ENCODE data around the gene PCNT. TPM values are rescaled to one million over a fixed set of nuclear protein-coding genes. Genes with fewer than 3 reads are reported as not detected.

PCNT gene
- total RNA-seq, 1 donor from 2014 or later, result 71.3 TPM

DNA sequence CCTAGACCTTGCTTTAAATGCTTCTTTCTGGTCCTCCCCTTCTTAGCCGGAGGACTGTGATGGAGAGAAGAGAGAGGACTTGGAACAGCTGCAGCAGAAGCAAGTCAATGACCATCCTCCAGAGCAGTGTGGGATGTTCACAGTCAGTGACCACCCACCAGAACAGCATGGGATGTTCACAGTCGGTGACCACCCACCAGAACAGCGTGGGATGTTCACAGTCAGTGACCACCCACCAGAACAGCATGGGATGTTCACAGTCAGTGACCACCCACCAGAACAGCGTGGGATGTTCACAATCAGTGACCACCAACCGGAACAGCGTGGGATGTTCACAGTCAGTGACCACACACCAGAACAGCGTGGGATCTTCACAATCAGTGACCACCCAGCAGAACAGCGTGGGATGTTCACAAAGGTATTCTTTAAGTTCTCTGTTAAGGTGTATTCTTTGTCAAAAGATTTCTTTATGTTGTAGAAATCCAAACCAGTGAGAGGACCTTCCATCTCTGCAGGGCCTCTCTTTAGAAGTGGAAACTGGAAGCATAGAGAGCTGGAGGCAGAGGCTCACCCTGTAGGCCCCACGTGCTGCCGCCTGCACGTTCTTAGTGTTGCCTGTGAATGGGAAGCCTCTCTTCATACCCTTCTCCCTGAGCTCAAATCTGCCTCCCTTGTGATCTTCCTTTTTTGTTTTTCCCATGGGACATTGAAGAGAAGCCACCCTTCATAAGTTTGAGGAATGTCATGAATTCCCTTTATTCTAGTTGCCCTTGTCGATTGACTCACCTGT, 10.6 kb downstream of the PCNT start:
- intact Hi-C loops (cut with micrococcal nuclease), result no loop called here

DNA sequence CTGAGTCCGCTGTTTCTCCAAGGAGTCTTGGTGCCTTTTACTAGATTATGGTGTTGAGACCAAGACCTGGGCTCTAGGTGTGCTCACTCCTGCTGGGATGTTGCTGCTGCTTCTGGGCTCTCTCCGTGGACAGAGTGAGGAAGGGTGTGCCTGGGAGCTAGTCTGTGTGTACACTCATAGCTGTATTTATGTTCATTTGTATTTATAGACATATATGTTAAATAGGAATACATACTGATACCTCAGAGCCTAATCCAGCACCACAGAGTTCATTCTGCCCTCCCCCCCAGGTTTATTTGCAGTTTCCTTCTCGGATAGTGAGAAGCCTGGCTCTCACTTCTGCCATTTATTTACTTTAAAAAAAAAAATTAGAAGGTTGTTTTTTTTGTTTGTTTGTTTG, 12.6 kb downstream of the PCNT start:
- intact Hi-C loops (cut with micrococcal nuclease), result no loop called here

DNA sequence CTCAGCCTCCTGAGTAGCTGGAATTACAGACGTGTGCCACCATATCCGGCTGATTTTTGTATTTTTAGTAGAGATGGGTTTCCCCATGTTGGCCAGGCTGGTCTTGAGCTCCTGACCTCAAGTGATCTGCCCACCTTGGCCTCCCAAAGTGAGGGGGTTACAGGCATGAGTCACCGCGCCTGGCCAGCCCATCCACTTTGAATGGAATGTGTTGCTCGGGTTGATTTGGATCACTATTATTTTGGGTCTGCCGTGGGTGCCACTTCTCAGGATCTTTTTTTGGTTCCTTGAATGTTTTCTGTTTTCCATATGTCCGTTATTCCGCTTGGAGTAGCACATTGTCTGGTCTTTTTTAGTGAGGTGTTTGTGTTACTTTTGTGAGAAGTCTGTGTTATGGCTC, 17.0 kb downstream of the PCNT start:
- intact Hi-C loops (cut with micrococcal nuclease), result no loop called here

DNA sequence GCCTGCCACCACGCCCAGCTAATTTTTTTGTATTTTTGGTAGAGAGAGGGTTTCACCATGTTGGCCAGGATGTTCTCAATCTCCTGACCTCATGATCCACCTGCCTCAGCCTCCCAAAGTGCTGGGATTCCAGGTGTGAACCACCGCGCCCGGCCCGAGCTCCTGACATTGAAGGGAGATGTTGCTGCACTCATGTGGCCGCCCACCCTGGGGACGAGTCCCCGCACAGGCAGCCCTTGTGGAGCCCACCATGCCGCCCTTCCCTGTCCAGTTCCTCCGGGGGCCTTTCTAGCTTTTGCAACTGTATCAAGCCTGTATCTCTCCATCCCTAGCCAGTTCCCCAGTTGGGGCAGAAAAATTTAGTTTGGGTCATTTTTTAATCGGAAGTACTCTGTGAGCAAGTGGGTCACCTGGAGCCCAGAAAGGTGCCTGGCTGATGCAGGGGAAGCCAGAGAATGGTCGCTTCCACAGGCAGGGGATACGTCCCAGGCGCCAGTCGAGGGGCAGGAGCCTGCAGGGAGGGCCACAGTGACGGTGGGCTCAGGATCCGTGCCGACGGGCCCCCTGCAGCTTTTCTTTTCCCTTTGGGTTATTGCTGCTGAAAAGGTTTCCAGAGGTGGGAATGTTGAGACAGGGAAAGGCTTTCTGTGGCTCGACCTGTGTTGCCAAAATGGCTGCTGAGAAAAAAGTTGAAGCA, 20.4 kb downstream of the PCNT start:
- intact Hi-C loops (cut with micrococcal nuclease), result no loop called here

DNA sequence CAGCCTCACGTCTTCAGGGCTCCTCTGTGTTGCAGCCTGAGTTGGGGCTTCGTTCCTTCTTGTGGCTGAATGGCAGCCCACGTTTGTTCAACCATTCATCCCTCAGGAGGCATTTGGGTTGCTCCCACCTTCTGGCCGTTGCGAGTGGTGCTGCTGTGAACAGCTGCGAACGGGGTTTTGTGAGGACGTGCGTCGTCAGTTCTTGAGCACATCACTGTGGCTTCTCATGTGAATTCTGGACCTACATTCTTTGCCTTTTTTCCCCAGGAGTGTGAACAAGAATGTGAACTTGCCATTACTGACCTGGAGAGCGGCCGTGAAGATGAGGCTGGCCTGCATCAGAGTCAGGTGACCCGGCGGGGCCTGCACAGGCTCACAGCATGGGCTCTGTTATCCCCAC, 21.9 kb downstream of the PCNT start:
- intact Hi-C loops (cut with micrococcal nuclease), result no loop called here

DNA sequence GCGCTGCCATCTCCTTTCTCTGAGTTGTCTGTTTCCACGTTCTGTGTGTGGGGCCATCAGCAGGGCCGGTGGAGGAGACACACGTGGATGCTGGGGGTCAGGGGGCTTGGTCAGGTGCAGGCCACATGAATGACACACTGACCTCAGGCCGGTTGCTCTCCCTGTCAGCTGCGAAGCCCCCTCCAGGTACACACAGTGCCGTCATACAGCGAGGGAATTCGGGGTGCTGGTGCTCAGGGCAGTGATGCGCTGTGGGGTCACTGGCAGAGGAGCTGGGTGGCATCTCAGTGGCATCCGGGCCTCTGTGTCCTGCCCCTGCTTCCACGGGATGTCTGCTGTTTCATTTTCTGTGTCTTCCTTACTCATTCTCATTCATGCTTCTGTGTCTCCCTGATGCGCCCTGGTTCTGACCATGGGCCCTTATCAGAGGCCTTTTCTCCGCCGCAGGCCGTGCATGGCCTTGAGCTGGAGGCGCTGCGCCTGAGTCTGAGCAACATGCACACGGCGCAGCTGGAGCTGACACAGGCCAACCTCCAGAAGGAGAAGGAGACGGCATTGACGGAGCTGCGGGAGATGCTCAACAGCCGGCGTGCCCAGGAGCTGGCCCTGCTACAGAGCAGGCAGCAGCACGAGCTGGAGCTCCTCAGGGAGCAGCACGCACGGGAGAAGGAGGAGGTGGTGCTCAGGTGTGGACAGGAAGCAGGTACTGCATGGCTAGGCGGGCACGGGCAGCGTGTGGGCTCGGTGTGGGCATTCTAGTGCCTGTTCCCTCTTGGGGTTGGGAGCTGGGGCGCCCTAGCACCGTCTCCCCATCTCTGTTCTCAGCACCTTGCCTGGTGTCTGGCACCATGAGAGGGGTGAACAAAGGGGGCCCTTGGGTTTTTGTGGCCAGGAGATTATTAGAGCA, 22.6 kb downstream of the PCNT start:
- intact Hi-C loops (cut with micrococcal nuclease), result no loop called here

DNA sequence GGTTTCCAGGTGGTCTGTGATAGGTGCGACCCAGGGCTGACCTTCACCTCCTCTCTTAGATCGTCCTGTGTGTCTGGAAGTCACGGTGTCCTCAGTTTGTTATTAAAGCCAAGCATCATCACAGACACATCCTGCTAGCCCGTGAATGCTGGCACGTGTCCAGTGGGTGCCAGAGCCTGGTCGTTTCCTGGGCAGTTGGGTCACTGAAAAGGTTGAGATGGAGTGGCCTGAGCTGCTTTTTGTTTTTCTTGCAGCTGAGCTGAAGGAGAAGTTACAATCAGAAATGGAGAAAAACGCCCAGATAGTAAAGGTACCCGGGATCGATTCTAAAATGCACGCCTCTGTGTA, 23.2 kb downstream of the PCNT start:
- intact Hi-C loops (cut with micrococcal nuclease), result no loop called here

DNA sequence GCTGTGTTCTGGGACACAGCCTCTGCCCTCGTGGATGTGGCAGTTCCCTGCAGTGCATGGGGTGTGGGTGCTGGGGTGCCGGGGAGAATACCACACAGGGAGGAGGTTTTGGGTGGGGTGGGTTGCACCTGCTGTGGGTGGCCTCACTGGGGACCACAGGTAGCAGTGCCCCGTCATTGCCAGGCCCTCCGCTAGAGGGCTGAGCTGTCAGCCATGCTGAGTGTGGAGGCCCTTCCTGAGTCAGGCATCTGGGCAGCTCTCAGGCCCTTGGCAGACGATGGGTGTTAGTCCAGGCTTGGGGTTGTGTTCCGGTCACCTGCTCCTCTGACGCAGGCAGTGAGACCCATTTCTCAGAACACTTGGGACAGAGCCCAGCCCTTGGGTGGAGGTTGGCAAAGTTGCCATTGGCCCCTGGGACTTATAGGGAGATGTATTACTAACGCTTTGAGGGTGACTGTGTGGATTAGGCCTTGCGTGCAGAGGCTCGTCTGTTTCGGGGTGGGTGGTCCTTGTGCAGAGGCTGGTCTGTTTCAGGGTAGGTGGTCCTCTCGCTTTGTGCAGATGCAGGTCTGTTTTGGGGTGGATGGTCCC, 23.9 kb downstream of the PCNT start:
- intact Hi-C loops (cut with micrococcal nuclease), result no loop called here

DNA sequence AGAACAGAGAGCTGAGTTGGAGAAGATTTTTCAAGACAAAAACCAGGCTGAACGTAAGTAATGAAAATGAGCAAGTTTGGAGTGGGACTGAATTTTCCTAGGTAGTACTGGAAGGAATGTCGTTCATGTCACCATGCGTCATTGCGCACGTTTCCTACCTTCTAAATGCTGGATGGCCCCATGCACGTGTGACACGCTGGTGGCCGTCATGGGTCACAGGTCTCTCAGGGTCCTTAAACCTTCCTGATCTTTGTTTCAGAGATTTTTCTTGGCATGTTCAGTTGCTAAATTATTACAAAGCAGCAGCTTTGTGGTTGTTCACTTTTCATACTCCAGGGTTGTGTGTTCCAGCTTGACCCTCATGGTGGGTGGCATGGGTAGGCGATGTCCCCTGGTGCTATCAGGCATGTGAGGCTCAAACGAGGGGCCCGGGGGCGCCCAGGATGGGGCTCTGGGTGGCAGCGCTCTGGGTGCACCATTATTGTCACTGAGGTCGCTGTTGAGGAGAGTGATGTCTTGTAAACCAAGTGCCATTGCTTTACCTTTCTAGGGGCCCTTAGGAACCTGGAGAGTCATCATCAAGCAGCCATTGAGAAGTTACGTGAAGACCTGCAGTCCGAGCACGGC, 25.3 kb downstream of the PCNT start:
- intact Hi-C loops (cut with micrococcal nuclease), result no loop called here

DNA sequence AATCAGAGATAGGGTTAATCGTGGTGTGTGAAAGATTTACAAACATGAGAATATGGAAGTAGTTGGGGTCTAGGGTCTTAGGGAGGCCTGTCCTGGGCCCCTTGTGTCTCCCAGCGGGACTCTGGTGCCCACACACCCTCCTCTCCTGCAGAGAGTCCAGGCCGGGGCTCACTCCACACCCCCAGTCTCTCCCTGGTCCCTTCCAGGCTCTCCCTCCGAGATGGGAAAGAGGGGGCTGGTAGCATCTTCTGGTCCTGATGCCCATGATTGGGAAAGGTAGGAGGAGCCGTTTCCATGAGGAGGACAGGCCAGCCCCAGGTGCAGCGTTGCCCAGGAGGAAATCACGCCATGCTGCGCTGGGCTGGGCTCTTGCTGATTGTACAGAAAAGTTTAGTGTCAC, 26.6 kb downstream of the PCNT start:
- intact Hi-C loops (cut with micrococcal nuclease), result no loop called here

DNA sequence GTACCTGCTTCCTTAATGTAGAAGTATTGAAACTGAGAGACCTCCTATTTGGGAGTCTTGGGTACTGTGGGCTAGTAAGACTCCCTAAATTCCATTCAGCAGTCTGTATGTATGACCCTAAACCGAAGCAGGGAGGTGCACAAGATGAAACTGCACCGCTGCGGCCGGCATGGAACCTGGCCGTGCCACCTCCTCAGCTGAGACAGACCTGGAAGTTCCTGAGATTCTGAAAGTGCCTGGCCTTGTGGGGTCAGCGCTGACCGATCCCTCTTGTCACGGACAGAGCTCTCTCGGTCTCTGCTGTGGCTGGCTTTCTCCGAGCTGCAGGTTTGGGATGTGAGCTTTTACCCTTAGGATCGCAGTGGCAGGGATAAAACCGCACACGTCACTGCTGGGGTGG, 27.0 kb downstream of the PCNT start:
- intact Hi-C loops (cut with micrococcal nuclease), result no loop called here

DNA sequence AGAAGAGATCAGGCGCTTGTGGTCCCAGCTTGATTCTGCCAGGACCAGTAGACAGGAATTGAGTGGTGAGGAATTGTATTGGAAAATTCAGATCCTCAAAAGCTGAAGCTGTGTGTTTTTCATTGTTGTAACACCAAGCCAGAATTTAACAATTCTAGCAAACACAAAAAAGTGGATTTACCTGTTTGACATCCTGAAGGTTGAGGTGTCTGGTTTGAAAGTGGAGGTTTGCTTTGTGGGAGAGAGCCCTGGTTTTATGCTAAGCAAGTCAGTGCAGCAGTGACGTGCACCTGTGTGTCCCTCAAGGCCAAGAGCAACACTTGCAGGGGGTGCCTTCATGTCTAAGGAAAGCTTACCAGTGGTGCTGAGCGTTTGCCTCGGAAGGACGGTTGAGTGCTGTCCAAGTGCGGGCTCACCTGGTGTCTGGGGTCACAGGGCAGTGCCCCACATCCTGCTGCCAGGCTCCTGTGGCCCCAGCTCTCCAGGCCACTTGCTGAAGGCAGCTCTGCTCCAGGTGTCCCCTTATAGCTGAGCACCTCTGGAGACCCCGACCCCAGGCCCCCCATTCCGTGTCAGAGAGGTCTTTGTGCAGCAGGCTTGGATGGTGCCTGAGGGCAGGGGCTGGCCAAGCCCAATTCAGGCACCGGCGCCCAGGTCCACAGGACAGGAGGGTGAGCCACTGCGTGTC, 27.7 kb downstream of the PCNT start:
- intact Hi-C loops (cut with micrococcal nuclease), result no loop called here

DNA sequence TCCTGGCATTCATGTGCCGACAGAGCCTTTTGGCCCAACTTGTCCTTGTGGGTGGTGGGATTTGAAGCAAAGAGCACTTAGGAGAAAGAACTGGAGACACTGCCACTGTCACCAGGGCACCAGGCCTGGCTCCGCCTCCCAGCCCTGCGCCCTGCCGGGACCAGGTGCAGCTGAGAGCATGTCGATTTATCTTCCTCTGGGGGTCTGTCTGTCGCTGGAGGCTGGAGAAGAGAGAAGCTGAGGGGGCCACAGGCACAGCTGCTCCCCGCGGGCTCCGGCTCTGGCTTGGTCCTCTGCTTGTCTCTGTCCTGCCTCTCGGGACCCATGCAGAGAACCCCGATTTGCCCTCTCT, 28.2 kb downstream of the PCNT start:
- intact Hi-C loops (cut with micrococcal nuclease), result no loop called here

DNA sequence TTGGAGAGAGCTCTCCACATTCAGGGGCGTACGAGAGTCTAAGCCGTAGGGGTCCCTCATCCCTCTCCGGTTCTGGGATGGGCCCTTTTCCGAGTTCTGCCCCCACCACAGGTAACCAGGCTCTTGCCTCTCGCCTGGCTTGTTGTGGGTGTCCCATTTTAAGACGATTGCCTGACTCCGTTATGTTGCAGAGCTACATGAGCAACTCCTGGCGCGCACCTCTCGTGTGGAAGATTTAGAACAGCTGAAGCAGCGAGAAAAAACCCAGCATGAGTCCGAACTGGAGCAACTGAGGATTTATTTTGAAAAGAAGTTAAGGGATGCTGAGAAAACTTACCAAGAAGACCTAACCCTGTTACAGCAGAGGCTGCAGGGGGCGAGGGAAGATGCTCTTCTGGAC, 29.0 kb downstream of the PCNT start:
- intact Hi-C loops (cut with micrococcal nuclease), result no loop called here

DNA sequence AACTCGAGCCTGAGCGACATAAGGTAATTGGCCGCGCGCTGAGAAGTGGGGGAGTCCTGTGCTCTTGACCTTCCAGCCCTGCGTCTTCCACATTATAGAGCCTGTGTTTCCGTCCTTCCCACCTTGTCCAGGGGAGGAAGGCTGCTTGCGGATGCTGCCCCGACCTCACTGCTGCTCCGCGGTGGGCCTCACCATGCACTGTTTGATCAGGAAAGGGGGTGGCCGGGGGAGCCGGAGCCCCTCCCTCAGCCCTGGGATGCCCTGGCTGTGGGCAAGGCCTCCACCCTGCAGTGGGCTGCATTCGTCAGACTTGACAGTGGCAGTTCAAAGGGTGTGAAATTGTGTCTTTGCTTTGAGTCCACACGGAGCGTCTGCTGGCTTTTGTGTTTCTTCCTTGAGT, 30.1 kb downstream of the PCNT start:
- intact Hi-C loops (cut with micrococcal nuclease), result no loop called here

DNA sequence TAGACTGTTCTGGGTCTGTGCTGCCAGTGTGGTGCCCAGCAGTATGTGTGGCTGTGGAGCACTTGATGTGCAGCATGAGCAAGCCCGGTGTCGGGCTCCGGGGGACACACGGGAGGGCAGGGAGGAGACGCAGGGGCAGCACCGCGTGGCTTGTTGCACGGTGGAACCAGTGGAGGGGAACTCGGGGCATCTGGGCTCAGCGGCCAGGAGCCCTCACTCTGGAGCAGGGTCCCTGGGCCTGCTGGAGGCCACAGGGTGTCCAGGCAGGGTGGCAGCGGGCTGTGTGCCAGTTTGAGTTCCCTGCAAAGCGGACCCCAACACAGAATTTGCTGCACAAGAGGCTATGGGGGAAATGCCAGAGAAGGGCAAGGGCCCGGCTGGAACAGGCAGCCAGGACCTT, 30.6 kb downstream of the PCNT start:
- intact Hi-C loops (cut with micrococcal nuclease), result no loop called here

DNA sequence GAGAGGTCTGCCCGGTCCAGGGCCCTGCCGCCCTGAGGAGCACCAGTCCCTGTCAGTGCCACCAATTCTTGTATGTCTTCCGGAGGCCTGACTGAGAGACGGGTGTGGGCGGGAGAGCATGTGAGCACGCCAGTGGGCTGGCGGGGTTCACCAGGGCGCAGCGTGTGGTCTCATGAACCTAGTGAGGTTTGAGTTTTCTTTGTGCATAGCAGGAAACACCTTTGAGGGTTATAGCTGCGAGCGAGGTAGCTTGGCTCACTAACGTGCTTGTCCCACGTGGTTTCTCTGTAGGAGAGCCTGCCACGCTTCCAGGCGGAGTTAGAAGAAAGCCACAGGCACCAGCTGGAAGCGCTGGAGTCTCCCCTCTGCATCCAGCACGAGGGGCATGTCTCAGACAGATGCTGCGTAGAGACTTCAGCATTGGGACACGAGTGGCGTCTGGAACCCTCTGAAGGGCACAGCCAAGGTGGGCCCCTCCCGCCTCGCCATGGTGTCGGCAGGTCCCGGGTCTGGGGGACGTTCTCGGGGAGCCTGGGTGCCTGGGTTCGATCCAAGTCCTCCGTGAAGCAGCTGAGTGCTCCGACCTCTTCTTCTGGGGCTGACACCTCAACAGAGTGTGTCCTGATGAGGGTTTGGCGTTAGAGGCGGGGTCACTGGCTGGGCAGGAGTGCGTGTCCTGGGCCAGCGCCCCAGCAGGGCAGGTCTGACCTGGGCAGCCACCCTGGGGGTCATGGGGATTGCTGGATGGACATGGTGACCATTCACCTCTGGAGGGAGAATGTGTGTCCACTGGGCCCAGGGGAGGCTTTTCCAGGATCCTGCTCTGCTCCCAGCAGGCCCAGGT, 31.4 kb downstream of the PCNT start:
- intact Hi-C loops (cut with micrococcal nuclease), result no loop called here

DNA sequence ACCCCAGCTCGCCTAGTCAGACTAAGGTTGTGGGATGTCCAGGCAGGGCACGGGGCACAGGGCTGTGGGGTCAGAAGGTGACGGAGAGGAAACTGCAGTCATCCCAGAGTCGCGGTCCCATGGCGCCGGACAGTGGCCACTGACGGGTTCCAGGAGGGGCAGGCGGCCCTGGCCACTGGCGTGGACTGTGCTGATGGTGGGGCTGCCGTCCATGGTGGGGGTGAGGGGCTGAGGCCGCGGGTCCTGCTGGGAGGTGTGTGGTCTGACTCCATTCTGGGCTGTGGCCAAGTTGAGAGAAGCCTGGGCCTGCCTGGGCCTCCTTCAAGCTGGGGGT, 32.0 kb downstream of the PCNT start:
- intact Hi-C loops (cut with micrococcal nuclease), result no loop called here

DNA sequence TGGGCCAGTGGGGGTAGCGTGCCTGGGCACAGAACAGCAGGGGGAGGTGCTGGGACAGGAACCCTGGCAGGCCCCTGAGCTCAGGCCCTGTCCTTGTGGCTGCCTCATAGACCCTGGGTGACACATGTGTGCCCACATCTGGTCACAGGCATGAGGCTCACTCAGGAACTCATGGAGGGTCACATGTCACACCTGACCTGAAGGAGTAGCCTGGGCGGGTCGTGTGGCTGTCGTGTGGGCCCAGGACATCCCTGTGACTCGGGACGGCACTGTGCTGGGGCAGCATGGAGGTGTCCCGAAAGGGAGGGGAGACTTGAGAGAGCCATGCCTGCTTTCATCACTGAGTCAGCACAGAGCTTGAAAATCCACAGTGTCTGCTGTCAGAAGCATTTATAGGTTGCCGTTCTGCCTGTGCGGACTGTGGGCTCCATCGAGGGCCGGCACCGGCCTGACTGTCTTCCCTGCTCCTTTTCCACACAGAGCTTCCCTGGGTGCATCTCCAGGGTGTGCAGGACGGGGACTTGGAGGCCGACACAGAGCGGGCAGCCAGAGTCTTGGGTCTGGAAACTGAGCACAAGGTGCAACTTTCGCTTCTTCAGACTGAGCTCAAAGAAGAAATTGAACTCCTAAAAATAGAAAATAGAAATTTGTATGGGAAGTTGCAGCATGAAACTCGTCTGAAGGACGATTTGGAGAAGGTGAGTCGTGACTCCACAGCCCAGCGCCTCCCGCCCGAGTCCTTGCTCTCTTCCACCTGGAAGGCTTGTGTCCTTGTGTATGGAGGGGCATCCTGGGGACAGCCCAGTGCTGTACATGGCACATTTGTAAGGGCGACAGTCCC, 32.8 kb downstream of the PCNT start:
- intact Hi-C loops (cut with micrococcal nuclease), result no loop called here
